Mucosa of rectum (tissue), 2 donors: ENCODE results near the gene SPAG9.
A peak's percentile ranks its signal among the peaks of the same experiment; 100 is the strongest.

Experiments
- H3K27ac ChIP-seq, 2 donors: one replicate each; pipeline ENCODE4 v1.7.0; 2013; ENCODE audit warnings: inconsistent platforms in 2 of 2, low read depth in 2 of 2, low read length in 2 of 2
- H3K27me3 ChIP-seq, 2 donors: one replicate each; pipeline ENCODE4 v1.7.0; 2013; ENCODE audit warnings: low read length in 2 of 2; ENCODE audit not compliant: control insufficient read depth in 2 of 2, insufficient read depth in 2 of 2
- H3K36me3 ChIP-seq, 2 donors: one replicate each; pipeline ENCODE4 v1.7.0; 2013; ENCODE audit warnings: low read length in 2 of 2; ENCODE audit not compliant: control insufficient read depth in 2 of 2, insufficient read depth in 2 of 2
- H3K4me1 ChIP-seq, 2 donors: one replicate each; pipeline ENCODE4 v1.7.0; 2013; ENCODE audit warnings: low read length in 2 of 2, mild to moderate bottlenecking in 1 of 2; ENCODE audit not compliant: control insufficient read depth in 2 of 2, insufficient read depth in 2 of 2
- H3K4me3 ChIP-seq, 2 donors: one replicate each; pipeline ENCODE4 v1.7.0; 2013; ENCODE audit warnings: low read length in 2 of 2
- H3K9ac ChIP-seq, 2 donors: one replicate each; pipeline ENCODE4 v1.7.0; 2013; ENCODE audit warnings: low read length in 2 of 2, low read depth in 1 of 2, mild to moderate bottlenecking in 1 of 2
- H3K9me3 ChIP-seq, 2 donors: one replicate each; pipeline ENCODE4 v1.7.0; 2013; ENCODE audit warnings: low read length in 2 of 2; ENCODE audit not compliant: control insufficient read depth in 2 of 2
- donor health status: healthy.
- donor health status: Normal muscosa, but diverticular disease.

The SPAG9 gene

GRCh38 chr17:50956750-50957523 is 163.7 kb downstream of the SPAG9 start:
- Histone ChIP-seq H3K9me3 (no peaks in the 10 kb centered on the region), H3K36me3 (peaks cover 3 to 4% of the 10 kb centered on the region in 2 donors), H3K27ac (no peak overlapping the region), H3K4me3 (no peak overlapping the region), H3K4me1 (peaks cover 5 to 24% of the 10 kb centered on the region in 2 donors), H3K9ac (no peak overlapping the region), H3K27me3 (no peaks in the 10 kb centered on the region)

- Histone ChIP-seq H3K9me3 (no peaks in the 10 kb centered on the region), H3K27ac (no peak overlapping the region), H3K36me3 (no peaks in the 10 kb centered on the region), H3K27me3 (no peaks in the 10 kb centered on the region), H3K4me3 (no peak overlapping the region), H3K4me1 (peaks cover 5 to 26% of the 10 kb centered on the region in 2 donors), H3K9ac (no peak overlapping the region)
These were observed 164.3 kb downstream of the SPAG9 start for GRCh38 chr17:50956409-50956749.

GRCh38 chr17:50955667-50956120 is 165.0 kb downstream of the SPAG9 start:
- Histone ChIP-seq H3K27me3 (no peaks in the 10 kb centered on the region), H3K9me3 (no peaks in the 10 kb centered on the region), H3K9ac (no peak overlapping the region), H3K4me3 (no peak overlapping the region), H3K4me1 (peaks cover 8 to 29% of the 10 kb centered on the region in 2 donors), H3K36me3 (no peaks in the 10 kb centered on the region), H3K27ac (no peak overlapping the region)

GRCh38 chr17:50955160-50955559 is 165.5 kb downstream of the SPAG9 start:
- no peaks in the 10 kb centered on the region for H3K9me3 ChIP-seq
- no peak overlapping the region for H3K27ac ChIP-seq
- H3K4me3 ChIP-seq = no peak overlapping the region
- H3K27me3 ChIP-seq = no peaks in the 10 kb centered on the region
- peaks cover 13 to 34% of the 10 kb centered on the region in 2 donors for H3K4me1 ChIP-seq
- H3K36me3 ChIP-seq = no peaks in the 10 kb centered on the region
- no peak overlapping the region for H3K9ac ChIP-seq

GRCh38 chr17:50954641-50955121 is 166.0 kb downstream of the SPAG9 start:
- Histone ChIP-seq H3K4me3 (no peak overlapping the region), H3K36me3 (no peaks in the 10 kb centered on the region), H3K9ac (peak overlapping the region in 1 of 2 donors; percentile 30), H3K27me3 (no peaks in the 10 kb centered on the region), H3K9me3 (no peaks in the 10 kb centered on the region), H3K4me1 (peaks cover 18 to 39% of the 10 kb centered on the region in 2 donors), H3K27ac (peak overlapping the region in 1 of 2 donors; percentile 25)

- Histone ChIP-seq H3K9ac (peak overlapping the region in 1 of 2 donors; percentile 30), H3K4me1 (peaks cover 25 to 46% of the 10 kb centered on the region in 2 donors), H3K27ac (peak overlapping the region in 1 of 2 donors; percentile 6), H3K4me3 (no peak overlapping the region), H3K36me3 (no peaks in the 10 kb centered on the region), H3K27me3 (no peaks in the 10 kb centered on the region), H3K9me3 (no peaks in the 10 kb centered on the region)
These were observed 166.7 kb downstream of the SPAG9 start for GRCh38 chr17:50953831-50954601.

- Histone ChIP-seq H3K36me3 (no peaks in the 10 kb centered on the region), H3K4me1 (peaks cover 30 to 51% of the 10 kb centered on the region in 2 donors), H3K27ac (no peak overlapping the region), H3K27me3 (no peaks in the 10 kb centered on the region), H3K9ac (no peak overlapping the region), H3K4me3 (no peak overlapping the region), H3K9me3 (no peaks in the 10 kb centered on the region)
These were observed 167.2 kb downstream of the SPAG9 start for GRCh38 chr17:50953518-50953830.

GRCh38 chr17:50952889-50953288 is 167.8 kb downstream of the SPAG9 start:
- no peak overlapping the region for H3K4me3 ChIP-seq
- H3K9ac ChIP-seq = no peak overlapping the region
- H3K27me3 ChIP-seq = no peaks in the 10 kb centered on the region
- H3K4me1 ChIP-seq = peaks cover 36 to 56% of the 10 kb centered on the region in 2 donors
- H3K36me3 ChIP-seq = no peaks in the 10 kb centered on the region
- no peak overlapping the region for H3K27ac ChIP-seq
- H3K9me3 ChIP-seq = no peaks in the 10 kb centered on the region

- Histone ChIP-seq H3K4me3 (no peak overlapping the region), H3K27ac (peak overlapping the region; percentile 4 to 6), H3K36me3 (no peaks in the 10 kb centered on the region), H3K27me3 (no peaks in the 10 kb centered on the region), H3K4me1 (peaks cover 43 to 62% of the 10 kb centered on the region in 2 donors), H3K9ac (peak overlapping the region in 1 of 2 donors; percentile 8), H3K9me3 (no peaks in the 10 kb centered on the region)
These were observed 168.7 kb downstream of the SPAG9 start for GRCh38 chr17:50952013-50952412.
